SK-N-SH (cell line): Measurements from ENCODE around the gene CCDC178. TPM values are rescaled to one million over a fixed set of nuclear protein-coding genes. Genes with fewer than 3 reads are reported as not detected.

Experiments
- CTCF ChIA-PET: fragments of 300-600, 350-600 bp; formaldehyde crosslinking; extraction: SDS; loops from one replicate; lab custom pipeline; 2021; lab: Yijun Ruan, JAX
- POLR2A ChIA-PET: fragments of 350-600 bp; sonication (Branson Sonifier 250); formaldehyde crosslinking; extraction: SDS; loops from one replicate; lab custom pipeline; 2020; ENCODE audit warnings: antibody characterized with exemption, inconsistent platforms; lab: Yijun Ruan, JAX
- DNase-seq: peaks from one replicate; pipeline ENCODE4 v3.0.0; 2012
- H2AFZ ChIP-seq: fragments of 200-600 bp; sonication (generic); 2 replicates; pipeline ENCODE4 v1.8.1; 2016; ENCODE audit warnings: antibody characterized with exemption, mild to moderate bottlenecking, low read depth
- H3F3A ChIP-seq: fragments of 200-600 bp; sonication (generic); replicated peaks from 2 replicates; pipeline ENCODE3; 2016; ENCODE audit warnings: antibody characterized with exemption, mild to moderate bottlenecking; ENCODE audit not compliant: insufficient read depth
- H3K27ac ChIP-seq, 2 experiments: fragments of 200-500 bp in 1 of 2; fragments of 200-600 bp in 1 of 2; sonication (Bioruptor generic) in 1 of 2; sonication (generic), shearing (Covaris generic) in 1 of 2; 2 replicates each; pipeline versions ENCODE4 v1.5.1 to v1.6.1; 2014 to 2016; ENCODE audit warnings: low read depth in 2 of 2, inconsistent platforms in 1 of 2, low read length in 1 of 2, mild to moderate bottlenecking in 1 of 2, mixed read lengths in 1 of 2
- H3K27me3 ChIP-seq: fragments of 200-600 bp; sonication (generic), shearing (Covaris generic); 2 replicates; pipeline ENCODE4 v1.6.1; 2016; ENCODE audit warnings: mixed run types; ENCODE audit not compliant: insufficient read depth
- H3K36me3 ChIP-seq, 2 experiments: fragments of 200-500 bp in 1 of 2; fragments of 200-600 bp in 1 of 2; sonication (Bioruptor generic) in 1 of 2; sonication (generic) in 1 of 2; replicated peaks in 1 of 2; 2 replicates each; pipeline versions ENCODE3 to v1.5.1; 2014 to 2016; ENCODE audit warnings: low read length in 1 of 2, mild to moderate bottlenecking in 1 of 2; ENCODE audit not compliant: insufficient read depth in 2 of 2, control insufficient read depth in 1 of 2
- H3K4me1 ChIP-seq, 2 experiments: fragments of 200-500 bp in 1 of 2; fragments of 200-600 bp in 1 of 2; sonication (Bioruptor generic) in 1 of 2; sonication (generic), shearing (Covaris generic) in 1 of 2; 2 replicates each; pipeline versions ENCODE4 v1.5.1 to v1.6.1; 2014 to 2016; ENCODE audit warnings: low read depth in 1 of 2, low read length in 1 of 2, mixed run types in 1 of 2; ENCODE audit not compliant: insufficient read depth in 2 of 2, control insufficient read depth in 1 of 2
- H3K4me2 ChIP-seq: fragments of 200-600 bp; sonication (generic), shearing (Covaris generic); 2 replicates; pipeline ENCODE4 v1.6.1; 2017; ENCODE audit warnings: mixed run types
- H3K4me3 ChIP-seq, 2 experiments: fragments of 200-500 bp in 1 of 2; fragments of 200-600 bp in 1 of 2; sonication (Bioruptor generic) in 1 of 2; sonication (generic), shearing (Covaris generic) in 1 of 2; 2 replicates each; pipeline versions ENCODE4 v1.5.1 to v1.8.1; 2014 to 2016; ENCODE audit warnings: low read depth in 2 of 2, inconsistent platforms in 1 of 2, low read length in 1 of 2, mild to moderate bottlenecking in 1 of 2, mixed read lengths in 1 of 2, moderate library complexity in 1 of 2
- H3K79me2 ChIP-seq: fragments of 200-600 bp; sonication (generic); 2 replicates; pipeline ENCODE4 v1.8.1; 2017; ENCODE audit warnings: mild to moderate bottlenecking; ENCODE audit not compliant: insufficient read depth
- H3K9ac ChIP-seq: fragments of 200-600 bp; sonication (generic); 2 replicates; pipeline ENCODE4 v1.6.1; 2017; ENCODE audit warnings: mixed run types
- H3K9me2 ChIP-seq: fragments of 200-600 bp; sonication (generic); 2 replicates; pipeline ENCODE4 v1.6.1; 2017; ENCODE audit warnings: mixed run types
- H3K9me3 ChIP-seq: fragments of 200-600 bp; sonication (generic); 2 replicates; pipeline ENCODE4 v1.6.1; 2017; ENCODE audit warnings: mixed run types, mild to moderate bottlenecking, moderate library complexity
- H4K20me1 ChIP-seq: fragments of 200-600 bp; sonication (generic); 2 replicates; pipeline ENCODE4 v1.6.1; 2017; ENCODE audit warnings: mild to moderate bottlenecking, mixed run types; ENCODE audit not compliant: insufficient read depth
- CHD2 ChIP-seq: fragments of 150-350 bp; IDR thresholded peaks from 2 replicates; pipeline ENCODE4 v1.6.1; 2018; ENCODE audit warnings: low read length; ENCODE audit not compliant: partially characterized antibody
- ELF1 ChIP-seq: IDR thresholded peaks from 2 replicates; pipeline ENCODE4 v1.4.0; 2012
- EZH2phosphoT487 ChIP-seq: fragments of 200-600 bp; sonication (generic); IDR thresholded peaks from 2 replicates; pipeline ENCODE4 v1.6.1; 2017; ENCODE audit warnings: low read depth, mixed run types, mild to moderate bottlenecking, antibody characterized with exemption, moderate library complexity, borderline replicate concordance
- IRF3 ChIP-seq: fragments of 150-350 bp; IDR thresholded peaks from 2 replicates; pipeline ENCODE4 v1.6.1; 2016; ENCODE audit warnings: mild to moderate bottlenecking, low read depth, low read length
- JUND ChIP-seq: IDR thresholded peaks from 2 replicates; pipeline ENCODE4 v1.4.0; 2012
- MEF2A ChIP-seq: IDR thresholded peaks from 2 replicates; pipeline ENCODE4 v1.4.0; 2012; ENCODE audit warnings: low read depth, borderline replicate concordance
- MXI1 ChIP-seq: IDR thresholded peaks from 2 replicates; pipeline ENCODE4 v1.6.1; 2012; ENCODE audit warnings: mild to moderate bottlenecking, low read depth, low read length, improper control_type of control experiment
- NRF1 ChIP-seq: IDR thresholded peaks from 2 replicates; pipeline ENCODE4 v1.6.1; 2012; ENCODE audit warnings: low read depth, mild to moderate bottlenecking, low read length
- POLR2AphosphoS5 ChIP-seq: IDR thresholded peaks from 2 replicates; pipeline ENCODE4 v1.6.1; 2012; ENCODE audit warnings: low read depth, low read length
- RCOR1 ChIP-seq: fragments of 150-350 bp; IDR thresholded peaks from 2 replicates; pipeline ENCODE4 v1.6.1; 2017; ENCODE audit warnings: antibody characterized with exemption, low read length
- REST ChIP-seq: IDR thresholded peaks from 2 replicates; pipeline ENCODE4 v1.6.1; 2012; ENCODE audit warnings: mild to moderate bottlenecking, low read depth, low read length, moderate library complexity
- RXRA ChIP-seq: IDR thresholded peaks from 2 replicates; pipeline ENCODE4 v1.4.0; 2012; ENCODE audit warnings: low read depth, mild to moderate bottlenecking, borderline replicate concordance
- SMC3 ChIP-seq: IDR thresholded peaks from 2 replicates; pipeline ENCODE4 v1.6.1; 2012; ENCODE audit warnings: low read depth, low read length, improper control_type of control experiment
- TAF1 ChIP-seq: IDR thresholded peaks from 2 replicates; pipeline ENCODE4 v1.6.1; 2012; ENCODE audit warnings: low read depth, mild to moderate bottlenecking, low read length, moderate library complexity, borderline replicate concordance
- TCF12 ChIP-seq: IDR thresholded peaks from 2 replicates; pipeline ENCODE4 v1.4.0; 2012
- TEAD4 ChIP-seq: IDR thresholded peaks from 2 replicates; pipeline ENCODE4 v1.4.0; 2012; ENCODE audit warnings: mild to moderate bottlenecking, borderline replicate concordance; ENCODE audit not compliant: insufficient read depth
- YY1 ChIP-seq: IDR thresholded peaks from 2 replicates; pipeline ENCODE4 v1.4.0; 2012; ENCODE audit warnings: low read depth, mild to moderate bottlenecking
- WGBS: methylation state at CpG from one replicate; pipeline ENCODE4 v1.1.6; 2017; ENCODE audit warnings: low lambda C conversion rate; 5-methylcytosine and 5-hydroxymethylcytosine counted together
- polyA plus RNA-seq, 3 experiments: library from polyadenylated mRNA; depleted of rRNA; stranded (reverse); fragments of >200 nt; gene quantifications; 2 replicates each; pipeline ENCODE4 v1.2.3, GENCODE V29; 2012
- TF ChIP-seq, protein P1 (sequence below): fragments of 200-600 bp; sonication (generic); IDR thresholded peaks from 2 replicates; pipeline ENCODE4 v1.6.1; 2017; ENCODE audit warnings: antibody characterized with exemption, mild to moderate bottlenecking, moderate library complexity

Gene CCDC178
- polyA plus RNA-seq, 1 of the 3 experiments (the other 2 are of a cell fraction), result not detected

GRCh38 chr18:33183136-33183535, 257.4 kb downstream of the CCDC178 start:
- 54% methylated on average over 4 of the region's 4 CpGs for WGBS
- Histone ChIP-seq H3F3A (no peaks in the 10 kb centered on the region), H3K4me1 (no peaks in the 10 kb centered on the region), H3K79me2 (no peaks in the 10 kb centered on the region), H3K9me2 (no peaks in the 10 kb centered on the region), H4K20me1 (no peaks in the 10 kb centered on the region), H2AFZ (no peak overlapping the region), H3K4me3 (no peak overlapping the region), H3K36me3 (no peaks in the 10 kb centered on the region), H3K9ac (no peak overlapping the region), H3K9me3 (no peaks in the 10 kb centered on the region), H3K27ac (no peak overlapping the region), H3K4me2 (no peak overlapping the region), H3K27me3 (no peaks in the 10 kb centered on the region)
- no peak for DNase-seq
- ChIA-PET CTCF (interaction anchor here (1.2 kb wide), 1 partner anchor 18 kb away, joined by 5 read pairs; no protein-coding TSS in a partner anchor), POLR2A (no interaction called here)
- TF ChIP-seq RCOR1 (no peak), MEF2A (no peak), RXRA (no peak), YY1 (no peak), TCF12 (no peak), TEAD4 (no peak), ELF1 (no peak), EZH2phosphoT487 (no peak), MXI1 (no peak), REST (no peak), POLR2AphosphoS5 (no peak), JUND (no peak), NRF1 (no peak), IRF3 (no peak), TAF1 (no peak), CHD2 (no peak), SMC3 (no peak)
- TF ChIP-seq, protein P1, sequence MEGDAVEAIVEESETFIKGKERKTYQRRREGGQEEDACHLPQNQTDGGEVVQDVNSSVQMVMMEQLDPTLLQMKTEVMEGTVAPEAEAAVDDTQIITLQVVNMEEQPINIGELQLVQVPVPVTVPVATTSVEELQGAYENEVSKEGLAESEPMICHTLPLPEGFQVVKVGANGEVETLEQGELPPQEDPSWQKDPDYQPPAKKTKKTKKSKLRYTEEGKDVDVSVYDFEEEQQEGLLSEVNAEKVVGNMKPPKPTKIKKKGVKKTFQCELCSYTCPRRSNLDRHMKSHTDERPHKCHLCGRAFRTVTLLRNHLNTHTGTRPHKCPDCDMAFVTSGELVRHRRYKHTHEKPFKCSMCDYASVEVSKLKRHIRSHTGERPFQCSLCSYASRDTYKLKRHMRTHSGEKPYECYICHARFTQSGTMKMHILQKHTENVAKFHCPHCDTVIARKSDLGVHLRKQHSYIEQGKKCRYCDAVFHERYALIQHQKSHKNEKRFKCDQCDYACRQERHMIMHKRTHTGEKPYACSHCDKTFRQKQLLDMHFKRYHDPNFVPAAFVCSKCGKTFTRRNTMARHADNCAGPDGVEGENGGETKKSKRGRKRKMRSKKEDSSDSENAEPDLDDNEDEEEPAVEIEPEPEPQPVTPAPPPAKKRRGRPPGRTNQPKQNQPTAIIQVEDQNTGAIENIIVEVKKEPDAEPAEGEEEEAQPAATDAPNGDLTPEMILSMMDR, result no peak
